Measurements from ENCODE around the gene AJAP1.

DNA sequence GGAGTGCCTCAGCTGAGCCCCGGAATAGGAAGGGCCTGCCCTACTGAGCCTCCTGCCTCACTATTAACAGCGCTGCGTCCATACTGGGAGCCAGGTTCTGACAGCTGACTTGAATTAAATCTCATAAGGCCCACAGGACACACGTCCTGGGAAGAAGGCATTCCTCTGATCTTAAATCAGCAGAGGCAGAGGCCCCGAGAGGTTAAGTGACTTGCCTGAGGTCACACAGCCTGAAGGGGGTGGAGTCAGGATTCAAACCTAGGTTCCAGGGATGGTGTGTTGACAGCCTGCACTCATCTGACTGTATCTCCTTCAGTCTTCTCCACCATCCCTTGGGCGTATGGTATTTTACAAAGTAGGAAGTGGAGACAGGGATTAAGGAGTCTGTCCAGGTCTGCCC is 79.8 kb downstream of the AJAP1 start:
- no peak for TF ChIP-seq GLIS3 (CRISPR knock-in tag; IDR thresholded peaks at IDR 0.05)
- TF ChIP-seq ARNTL (CRISPR knock-in tag; IDR thresholded peaks at IDR 0.05; ENCODE audit: borderline replicate concordance, low read depth): no peak
- TF ChIP-seq, protein P1, sequence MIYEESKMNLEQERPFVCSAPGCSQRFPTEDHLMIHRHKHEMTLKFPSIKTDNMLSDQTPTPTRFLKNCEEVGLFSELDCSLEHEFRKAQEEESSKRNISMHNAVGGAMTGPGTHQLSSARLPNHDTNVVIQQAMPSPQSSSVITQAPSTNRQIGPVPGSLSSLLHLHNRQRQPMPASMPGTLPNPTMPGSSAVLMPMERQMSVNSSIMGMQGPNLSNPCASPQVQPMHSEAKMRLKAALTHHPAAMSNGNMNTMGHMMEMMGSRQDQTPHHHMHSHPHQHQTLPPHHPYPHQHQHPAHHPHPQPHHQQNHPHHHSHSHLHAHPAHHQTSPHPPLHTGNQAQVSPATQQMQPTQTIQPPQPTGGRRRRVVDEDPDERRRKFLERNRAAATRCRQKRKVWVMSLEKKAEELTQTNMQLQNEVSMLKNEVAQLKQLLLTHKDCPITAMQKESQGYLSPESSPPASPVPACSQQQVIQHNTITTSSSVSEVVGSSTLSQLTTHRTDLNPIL (CRISPR knock-in tag; IDR thresholded peaks at IDR 0.05; ENCODE audit: low read depth): no peak
- no peak for TF ChIP-seq CSRNP3 (CRISPR knock-in tag; IDR thresholded peaks at IDR 0.05)
- no peak for TF ChIP-seq ZFP30 (CRISPR knock-in tag; IDR thresholded peaks at IDR 0.05)
- TF ChIP-seq, protein P2, sequence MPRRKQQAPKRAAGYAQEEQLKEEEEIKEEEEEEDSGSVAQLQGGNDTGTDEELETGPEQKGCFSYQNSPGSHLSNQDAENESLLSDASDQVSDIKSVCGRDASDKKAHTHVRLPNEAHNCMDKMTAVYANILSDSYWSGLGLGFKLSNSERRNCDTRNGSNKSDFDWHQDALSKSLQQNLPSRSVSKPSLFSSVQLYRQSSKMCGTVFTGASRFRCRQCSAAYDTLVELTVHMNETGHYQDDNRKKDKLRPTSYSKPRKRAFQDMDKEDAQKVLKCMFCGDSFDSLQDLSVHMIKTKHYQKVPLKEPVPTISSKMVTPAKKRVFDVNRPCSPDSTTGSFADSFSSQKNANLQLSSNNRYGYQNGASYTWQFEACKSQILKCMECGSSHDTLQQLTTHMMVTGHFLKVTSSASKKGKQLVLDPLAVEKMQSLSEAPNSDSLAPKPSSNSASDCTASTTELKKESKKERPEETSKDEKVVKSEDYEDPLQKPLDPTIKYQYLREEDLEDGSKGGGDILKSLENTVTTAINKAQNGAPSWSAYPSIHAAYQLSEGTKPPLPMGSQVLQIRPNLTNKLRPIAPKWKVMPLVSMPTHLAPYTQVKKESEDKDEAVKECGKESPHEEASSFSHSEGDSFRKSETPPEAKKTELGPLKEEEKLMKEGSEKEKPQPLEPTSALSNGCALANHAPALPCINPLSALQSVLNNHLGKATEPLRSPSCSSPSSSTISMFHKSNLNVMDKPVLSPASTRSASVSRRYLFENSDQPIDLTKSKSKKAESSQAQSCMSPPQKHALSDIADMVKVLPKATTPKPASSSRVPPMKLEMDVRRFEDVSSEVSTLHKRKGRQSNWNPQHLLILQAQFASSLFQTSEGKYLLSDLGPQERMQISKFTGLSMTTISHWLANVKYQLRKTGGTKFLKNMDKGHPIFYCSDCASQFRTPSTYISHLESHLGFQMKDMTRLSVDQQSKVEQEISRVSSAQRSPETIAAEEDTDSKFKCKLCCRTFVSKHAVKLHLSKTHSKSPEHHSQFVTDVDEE (CRISPR knock-in tag; IDR thresholded peaks at IDR 0.05): no peak
- no peak for TF ChIP-seq ISL1 (CRISPR knock-in tag; IDR thresholded peaks at IDR 0.05)
- TF ChIP-seq ZFP3 (CRISPR knock-in tag; IDR thresholded peaks at IDR 0.05): no peak
- TF ChIP-seq RARB (CRISPR knock-in tag; IDR thresholded peaks at IDR 0.05): no peak
- TF ChIP-seq PATZ1 (CRISPR knock-in tag; IDR thresholded peaks at IDR 0.05; ENCODE audit: borderline replicate concordance): no peak
- TF ChIP-seq TCF4 (CRISPR knock-in tag; IDR thresholded peaks at IDR 0.05; ENCODE audit: borderline replicate concordance): no peak
- no peak for TF ChIP-seq PPARA (CRISPR knock-in tag; IDR thresholded peaks at IDR 0.05; ENCODE audit: borderline replicate concordance)
